ENCODE results near the gene KLHL22. TPM values are rescaled to one million over a fixed set of nuclear protein-coding genes. Genes with fewer than 3 reads are reported as not detected.
A peak's percentile ranks its signal among the peaks of the same experiment; 100 is the strongest.

Gene KLHL22
- total and polyA plus RNA-seq, 2 of the 8 experiments (the other 6 are each of a cell fraction or from before 2014, with no cell fraction given), result 9.4 to 16.2 TPM

DNA sequence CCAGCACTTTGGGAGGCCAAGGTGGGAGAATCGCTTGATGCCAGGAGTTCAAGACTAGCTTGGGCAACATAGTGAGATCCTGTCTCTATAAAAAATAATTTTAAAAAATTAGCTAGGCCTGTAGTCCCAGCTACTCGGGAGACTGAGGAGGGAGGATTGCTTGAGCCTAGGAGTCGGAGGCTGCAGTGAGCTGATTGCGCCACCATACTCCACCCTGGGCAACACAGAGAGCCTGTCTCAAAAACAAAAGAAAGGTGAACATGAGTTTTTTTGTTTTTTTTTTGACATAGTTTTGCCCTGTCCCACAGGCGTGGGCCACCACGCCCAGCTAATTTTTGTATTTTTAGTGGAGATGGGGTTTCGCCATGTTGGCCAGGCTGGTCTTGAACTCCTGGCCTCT, 29.5 kb upstream of the KLHL22 start:
- H3K9me3 ChIP-seq (ENCODE audit: insufficient read depth in 2 of 2, low read depth in 1 of 2, low read length in 1 of 2), result peaks cover 0 to 3% of the 10 kb centered on the region in 2 experiments; a peak in 1 of 4 replicates
- no peak overlapping the region for H3K4me2 ChIP-seq (ENCODE audit: insufficient read depth in 1 of 2, low read depth in 2 of 2, low read length in 2 of 2)
- FAIRE-seq (no peak), DNase-seq (ENCODE audit: low read depth in 1 of 2, low spot score in 2 of 2) (no peak)
- no peak overlapping the region for H2AFZ ChIP-seq (ENCODE audit: low read length)
- H3K56ac ChIP-seq (replicated peaks; ENCODE audit: insufficient read length, low read depth, low read length), result no peak overlapping the region
- H3K27ac ChIP-seq (ENCODE audit: low read depth, low read length), result no peak overlapping the region
- no peak overlapping the region for H2BK15ac ChIP-seq (ENCODE audit: low read length)
- no peak overlapping the region for H3K4ac ChIP-seq (replicated peaks; ENCODE audit: insufficient read length, low read depth, low read length)
- H2BK120ac ChIP-seq (replicated peaks; ENCODE audit: low read depth, low read length), result no peak overlapping the region
- H2BK5ac ChIP-seq (ENCODE audit: low read depth, low read length), result no peak overlapping the region
- H4K20me1 ChIP-seq (replicated peaks in 1 of 2; ENCODE audit: control insufficient read depth in 1 of 2, insufficient read depth in 2 of 2, low read length in 2 of 2), result peaks cover 12 to 13% of the 10 kb centered on the region in 2 experiments
- no peak overlapping the region for H3K18ac ChIP-seq (ENCODE audit: extremely low read depth, low read length)
- no peak overlapping the region for H2BK20ac ChIP-seq (ENCODE audit: low read length)
- H3K79me1 ChIP-seq (ENCODE audit: low read depth, low read length), result peaks cover 24% of the 10 kb centered on the region
- no peak overlapping the region for H4K91ac ChIP-seq (replicated peaks; ENCODE audit: insufficient read length, low read length)
- no peak overlapping the region for H3K9ac ChIP-seq (replicated peaks in 1 of 4; ENCODE audit: extremely low read depth in 1 of 4, low read depth in 3 of 4, low read length in 3 of 4)
- 91% methylated on average over 7 of the region's 7 CpGs; no CpG with 5 or more reads in 1 of the 2 experiments for WGBS, 2 experiments (ENCODE audit: extremely low coverage in 1 of 2, insufficient coverage in 1 of 2, insufficient read length in 1 of 2, insufficient replicate concordance in 2 of 2, low coverage in 1 of 2, low lambda C conversion rate in 2 of 2, missing lambda C conversion rate in 1 of 2)
- H3K36me3 ChIP-seq (ENCODE audit: control insufficient read depth in 2 of 4, insufficient read depth in 4 of 4, low read length in 3 of 4), result peaks cover 0 to 7% (median 5%) of the 10 kb centered on the region in 4 experiments; a peak in 4 of 8 replicates
- H3K23ac ChIP-seq (ENCODE audit: insufficient read length), result no peak overlapping the region
- H3K79me2 ChIP-seq (ENCODE audit: control insufficient read depth in 1 of 2, insufficient read depth in 2 of 2, low read length in 2 of 2), result peaks cover 8 to 57% of the 10 kb centered on the region in 2 experiments
- no peak overlapping the region for H3K14ac ChIP-seq (ENCODE audit: insufficient read length)
- peaks cover 0 to 6% (median 1%) of the 10 kb centered on the region in 4 experiments; a peak in 3 of 7 replicates for H3K4me1 ChIP-seq (replicated peaks in 1 of 4; ENCODE audit: control insufficient read depth in 3 of 4, insufficient read depth in 4 of 4, low read length in 3 of 4)
- TF ChIP-seq SUZ12 (IDR thresholded peaks at IDR 0.05; ENCODE audit: low read length) (no peak), CEBPB (IDR thresholded peaks at IDR 0.05; ENCODE audit: low read depth, low read length) (0 out of 2 replicates have a peak, but pooled peaks have one; percentile 30)
- H3K4me3 ChIP-seq (ENCODE audit: extremely low read depth in 1 of 4, insufficient read depth in 2 of 4, low read depth in 3 of 4, low read length in 4 of 4), result no peak overlapping the region
- no peak overlapping the region for H2BK12ac ChIP-seq (ENCODE audit: low read depth, low read length)
- H2AK5ac ChIP-seq (ENCODE audit: low read depth, low read length), result no peak overlapping the region
- peaks cover 1% of the 10 kb centered on the region; the same call in 1 of the 2 replicates for H3K23me2 ChIP-seq (ENCODE audit: low read depth, low read length)
- CTCF ChIA-PET (ENCODE audit: partially characterized antibody), result interaction anchor here (1.5 to 3.1 kb wide), 3 partner anchors 8 to 39 kb away, joined by 5 to 9 read pairs (median 5); no protein-coding TSS in a partner anchor
- POLR2A ChIA-PET (ENCODE audit: partially characterized antibody), result interaction anchor here (0.9 kb wide), 1 partner anchor 14 kb away, joined by 3 read pairs; no protein-coding TSS in a partner anchor
- no peak overlapping the region for H4K5ac ChIP-seq (ENCODE audit: insufficient read length, low read depth, low read length)
- no peak overlapping the region for H4K8ac ChIP-seq (ENCODE audit: extremely low read depth, insufficient read depth, low read length)
- H3K27me3 ChIP-seq (replicated peaks in 1 of 4; ENCODE audit: control insufficient read depth in 3 of 4, extremely low read depth in 1 of 4, insufficient read depth in 3 of 4, low read length in 3 of 4), result no peaks in the 10 kb centered on the region

All from H1 (cell line).